HEK293T (cell line): Measurements from ENCODE around the gene TBC1D22B.

Experiments used
- ARNT ChIP-seq: fragments of 450-650 bp; IDR thresholded peaks from 2 replicates; pipeline ENCODE4 v1.6.1; 2017; ENCODE audit warnings: mild to moderate bottlenecking
- BHLHE40 ChIP-seq: fragments of 450-650 bp; IDR thresholded peaks from 2 replicates; pipeline ENCODE4 v1.6.1; 2016; ENCODE audit warnings: mild to moderate bottlenecking, moderate library complexity, borderline replicate concordance
- FOXA1 ChIP-seq: fragments of 450-650 bp; IDR thresholded peaks from 2 replicates; pipeline ENCODE4 v1.6.1; 2016; ENCODE audit warnings: mild to moderate bottlenecking
- FOXK2 ChIP-seq: fragments of 450-650 bp; IDR thresholded peaks from 2 replicates; pipeline ENCODE4 v1.6.1; 2016; ENCODE audit warnings: mild to moderate bottlenecking
- FOXM1 ChIP-seq: fragments of 450-650 bp; IDR thresholded peaks from 2 replicates; pipeline ENCODE4 v1.6.1; 2017; ENCODE audit warnings: mild to moderate bottlenecking, borderline replicate concordance
- HDGF ChIP-seq: fragments of 450-650 bp; IDR thresholded peaks from 2 replicates; pipeline ENCODE4 v1.6.1; 2017; ENCODE audit warnings: antibody characterized with exemption, borderline replicate concordance
- L3MBTL2 ChIP-seq: fragments of 450-650 bp; conservative IDR thresholded peaks from 2 replicates; pipeline ENCODE4 v1.6.1; 2016; ENCODE audit warnings: mild to moderate bottlenecking
- LEF1 ChIP-seq: fragments of 450-650 bp; IDR thresholded peaks from 2 replicates; pipeline ENCODE4 v1.6.1; 2017; ENCODE audit warnings: mild to moderate bottlenecking, borderline replicate concordance
- NFRKB ChIP-seq: fragments of 450-650 bp; IDR thresholded peaks from 2 replicates; pipeline ENCODE4 v1.6.1; 2016; ENCODE audit warnings: mild to moderate bottlenecking, moderate library complexity
- SP1 ChIP-seq: fragments of 450-650 bp; IDR thresholded peaks from 2 replicates; pipeline ENCODE4 v1.6.1; 2017
- SUZ12 ChIP-seq: fragments of 450-650 bp; IDR thresholded peaks from 2 replicates; pipeline ENCODE4 v1.6.1; 2016; ENCODE audit warnings: mild to moderate bottlenecking
- TARDBP ChIP-seq: fragments of 450-650 bp; IDR thresholded peaks from 2 replicates; pipeline ENCODE4 v1.6.1; 2016
- ZNF384 ChIP-seq: fragments of 450-650 bp; IDR thresholded peaks from 2 replicates; pipeline ENCODE4 v1.6.1; 2016

GRCh38 chr6:37359039-37359438 is 101.5 kb downstream of the TBC1D22B start:
- TF ChIP-seq ZNF384 (no peak), FOXA1 (no peak), FOXM1 (no peak), SUZ12 (no peak), SP1 (no peak), TARDBP (no peak), FOXK2 (no peak), BHLHE40 (no peak), L3MBTL2 (no peak), LEF1 (no peak), HDGF (no peak), NFRKB (no peak), ARNT (no peak)
